H9 (cell line): ENCODE results near the gene NME5. TPM values are rescaled to one million over a fixed set of nuclear protein-coding genes. Genes with fewer than 3 reads are reported as not detected.

Experiments
- DNase-seq: peaks from one replicate; pipeline ENCODE4 v3.0.0-alpha.2; 2017
- H2AFZ ChIP-seq: one replicate; pipeline ENCODE4 v1.6.1; 2013; ENCODE audit warnings: mild to moderate bottlenecking, low read length, control low read depth, moderate library complexity
- H2AK5ac ChIP-seq: 2 replicates; pipeline ENCODE4 v1.6.1; 2013; ENCODE audit warnings: low read length, control low read depth, mixed read lengths; ENCODE audit not compliant: insufficient read length
- H2BK120ac ChIP-seq: one replicate; pipeline ENCODE4 v1.6.1; 2013; ENCODE audit warnings: low read depth, mild to moderate bottlenecking, low read length, control low read depth, inconsistent platforms; ENCODE audit not compliant: poor library complexity, severe bottlenecking
- H2BK12ac ChIP-seq: 2 replicates; pipeline ENCODE4 v1.6.1; 2013; ENCODE audit warnings: low read length, control low read depth, mixed read lengths, low read depth; ENCODE audit not compliant: insufficient read length
- H2BK15ac ChIP-seq: 2 replicates; pipeline ENCODE4 v1.6.1; 2013; ENCODE audit warnings: low read depth, low read length, control low read depth
- H2BK20ac ChIP-seq: one replicate; pipeline ENCODE4 v1.6.1; 2013; ENCODE audit warnings: low read depth, mild to moderate bottlenecking, low read length, control low read depth, inconsistent platforms; ENCODE audit not compliant: poor library complexity, severe bottlenecking
- H2BK5ac ChIP-seq: 2 replicates; pipeline ENCODE4 v1.6.1; 2013; ENCODE audit warnings: low read length, control low read depth, mixed read lengths; ENCODE audit not compliant: insufficient read length
- H3K14ac ChIP-seq: 2 replicates; pipeline ENCODE4 v1.6.1; 2013; ENCODE audit warnings: low read length, control low read depth; ENCODE audit not compliant: insufficient read depth
- H3K18ac ChIP-seq: 2 replicates; pipeline ENCODE4 v1.6.1; 2013; ENCODE audit warnings: low read depth, mild to moderate bottlenecking, mixed read lengths, low read length, control low read depth; ENCODE audit not compliant: insufficient read length
- H3K23ac ChIP-seq: 2 replicates; pipeline ENCODE4 v1.6.1; 2013; ENCODE audit warnings: low read length, control low read depth, mixed read lengths, low read depth; ENCODE audit not compliant: insufficient read length
- H3K23me2 ChIP-seq: 2 replicates; pipeline ENCODE4 v1.6.1; 2013; ENCODE audit warnings: low read depth, mild to moderate bottlenecking, mixed read lengths, low read length, control low read depth; ENCODE audit not compliant: insufficient read length, poor library complexity, severe bottlenecking
- H3K27ac ChIP-seq: 2 replicates; pipeline ENCODE4 v1.5.1; 2013; ENCODE audit warnings: low read length, control low read depth, mixed read lengths, low read depth; ENCODE audit not compliant: insufficient read length
- H3K27me3 ChIP-seq: 2 replicates; pipeline ENCODE4 v1.6.1; 2013; ENCODE audit warnings: low read length, control low read depth, inconsistent platforms; ENCODE audit not compliant: insufficient read depth
- H3K4ac ChIP-seq: 2 replicates; pipeline ENCODE4 v1.6.1; 2013; ENCODE audit warnings: low read depth, mild to moderate bottlenecking, control low read depth, inconsistent platforms, low read length, moderate library complexity
- H3K4me1 ChIP-seq: 2 replicates; pipeline ENCODE4 v1.6.1; 2013; ENCODE audit warnings: low read length, control low read depth, inconsistent platforms; ENCODE audit not compliant: insufficient read depth
- H3K4me2 ChIP-seq: 2 replicates; pipeline ENCODE4 v1.6.1; 2013; ENCODE audit warnings: low read length, control low read depth, mixed read lengths; ENCODE audit not compliant: insufficient read length, insufficient read depth
- H3K56ac ChIP-seq: 2 replicates; pipeline ENCODE4 v1.6.1; 2013; ENCODE audit warnings: low read depth, mild to moderate bottlenecking, mixed read lengths, low read length, control low read depth; ENCODE audit not compliant: insufficient read length
- H3K79me1 ChIP-seq: 2 replicates; pipeline ENCODE4 v1.6.1; 2013; ENCODE audit warnings: low read depth, mild to moderate bottlenecking, moderate library complexity, low read length, control low read depth, inconsistent platforms; ENCODE audit not compliant: insufficient read depth, poor library complexity, severe bottlenecking
- H3K79me2 ChIP-seq: 2 replicates; pipeline ENCODE4 v1.6.1; 2013; ENCODE audit warnings: low read length, control low read depth, inconsistent platforms; ENCODE audit not compliant: insufficient read depth
- H3K9ac ChIP-seq: 2 replicates; pipeline ENCODE4 v1.6.1; 2013; ENCODE audit warnings: low read length, control low read depth, mixed read lengths; ENCODE audit not compliant: insufficient read length; ENCODE audit errors: extremely low read depth
- H3K9me3 ChIP-seq: one replicate; pipeline ENCODE4 v1.6.1; 2013; ENCODE audit warnings: low read depth, low read length, inconsistent platforms; ENCODE audit not compliant: control insufficient read depth
- H3T11ph ChIP-seq: one replicate; pipeline ENCODE4 v1.6.1; 2013; ENCODE audit warnings: mild to moderate bottlenecking, low read length, control low read depth, inconsistent platforms
- H4K20me1 ChIP-seq: one replicate; pipeline ENCODE4 v1.6.1; 2013; ENCODE audit not compliant: control insufficient read depth, insufficient read length, insufficient read depth
- H4K5ac ChIP-seq: 2 replicates; pipeline ENCODE4 v1.6.1; 2013; ENCODE audit warnings: low read depth, mild to moderate bottlenecking, mixed read lengths, low read length, control low read depth; ENCODE audit not compliant: insufficient read length
- H4K8ac ChIP-seq: replicated peaks from 2 replicates; pipeline ENCODE4 v1.6.1; 2013; ENCODE audit warnings: low read length, control low read depth, mixed read lengths, low read depth; ENCODE audit not compliant: insufficient read length
- H4K91ac ChIP-seq: 2 replicates; pipeline ENCODE4 v1.6.1; 2013; ENCODE audit warnings: low read depth, mild to moderate bottlenecking, moderate library complexity, mixed read lengths, low read length, control low read depth; ENCODE audit not compliant: insufficient read length
- H3K27ac Mint-ChIP-seq, 3 experiments: 2 replicates in 2 of 3; 3 replicates in 1 of 3; pipeline ENCODE4 v1.8.0; 2020 to 2021; ENCODE audit warnings: mixed read lengths in 3 of 3, mild to moderate bottlenecking in 1 of 3, moderate library complexity in 1 of 3
- H3K27me3 Mint-ChIP-seq: 2 replicates; pipeline ENCODE4 v1.8.0; 2021; ENCODE audit warnings: low read depth, mild to moderate bottlenecking, moderate library complexity, mixed read lengths
- H3K36me3 Mint-ChIP-seq, 3 experiments: 2 replicates in 2 of 3; 3 replicates in 1 of 3; pipeline ENCODE4 v1.8.0; 2020 to 2021; ENCODE audit warnings: low read depth in 3 of 3, mixed read lengths in 3 of 3; ENCODE audit not compliant: insufficient read depth in 1 of 3
- H3K4me1 Mint-ChIP-seq, 2 experiments: 2 replicates each; pipeline ENCODE4 v1.8.0; 2020; ENCODE audit warnings: mixed read lengths in 2 of 2
- H3K4me3 Mint-ChIP-seq, 2 experiments: 2 replicates in 1 of 2; 3 replicates in 1 of 2; pipeline ENCODE4 v1.8.0; 2020 to 2021; ENCODE audit warnings: mild to moderate bottlenecking in 2 of 2, mixed read lengths in 2 of 2, moderate library complexity in 1 of 2
- H3K9me3 Mint-ChIP-seq, 2 experiments: 2 replicates in 1 of 2; 3 replicates in 1 of 2; pipeline ENCODE4 v1.8.0; 2020; ENCODE audit warnings: mild to moderate bottlenecking in 2 of 2, mixed read lengths in 2 of 2, moderate library complexity in 1 of 2
- CTCF ChIP-seq: fragments of 200-600 bp; sonication (generic); conservative IDR thresholded peaks from 3 replicates; pipeline ENCODE4 v1.8.0; 2021; ENCODE audit warnings: antibody characterized with exemption, mild to moderate bottlenecking
- WGBS: extraction: QIAGEN DNeasy Blood & Tissue Kit; methylation state at CpG from one replicate; pipeline ENCODE4 v1.1.7; 2013; ENCODE audit warnings: missing lambda C conversion rate, low lambda C conversion rate, mixed read lengths; ENCODE audit not compliant: insufficient read length; ENCODE audit errors: extremely low coverage; 5-methylcytosine and 5-hydroxymethylcytosine counted together
- total RNA-seq: library from RNA; stranded (reverse); gene quantifications from 2 replicates; pipeline ENCODE4 v1.2.1, GENCODE V29; 2021

NME5 gene
- total RNA-seq, 1 experiment from 2014 or later, result 0.96 TPM

DNA sequence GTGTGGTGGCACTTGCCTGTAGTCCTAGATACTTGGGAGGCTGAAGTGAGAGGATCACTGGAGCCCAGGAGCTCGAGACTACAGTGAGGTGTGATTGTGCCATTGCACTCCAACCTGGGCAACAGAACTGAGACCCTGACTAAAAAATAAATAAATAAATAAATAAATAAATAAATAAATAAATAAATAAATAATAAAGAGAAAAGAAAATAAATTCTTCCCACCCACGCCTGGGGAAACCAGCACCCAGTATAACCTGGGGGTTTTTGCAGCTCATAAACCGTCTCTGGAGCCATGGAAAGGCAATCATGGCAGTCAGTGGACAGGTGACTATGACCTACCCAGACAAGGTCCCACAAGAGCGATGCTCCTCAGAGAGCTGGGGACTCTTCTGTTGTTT, 47.5 kb downstream of the NME5 start:
- H3K9ac ChIP-seq, result no peak overlapping the region
- no peak overlapping the region; a peak in 1 of 7 replicates for H3K27ac Mint-ChIP-seq
- H3K4me1 ChIP-seq, result peaks cover 11% of the 10 kb centered on the region; the same call in 1 of the 2 replicates
- H3K4me2 ChIP-seq, result no peak overlapping the region
- H4K5ac ChIP-seq, result no peak overlapping the region
- no peak overlapping the region for H2AK5ac ChIP-seq
- no peak overlapping the region for H2BK15ac ChIP-seq
- H3K79me2 ChIP-seq, result no peaks in the 10 kb centered on the region
- H3K18ac ChIP-seq, result no peak overlapping the region
- H3K56ac ChIP-seq, result no peak overlapping the region
- H3K4ac ChIP-seq, result no peak overlapping the region
- H2BK12ac ChIP-seq, result no peak overlapping the region
- H3K9me3 ChIP-seq, result no peaks in the 10 kb centered on the region
- H3K4me1 Mint-ChIP-seq, result peaks cover 57% of the 10 kb centered on the region in 2 experiments
- DNase-seq, result no peak
- no peak overlapping the region for H2BK120ac ChIP-seq
- no peak overlapping the region for H3T11ph ChIP-seq
- no peak overlapping the region for H4K91ac ChIP-seq
- no peak overlapping the region for H3K27ac ChIP-seq
- H3K27me3 Mint-ChIP-seq, result peaks cover 90% of the 10 kb centered on the region
- no peak overlapping the region for H2BK5ac ChIP-seq
- no peaks in the 10 kb centered on the region for H4K20me1 ChIP-seq
- H3K36me3 Mint-ChIP-seq, result no peaks in the 10 kb centered on the region
- no peak overlapping the region for H3K23ac ChIP-seq
- H3K4me3 Mint-ChIP-seq, result no peak overlapping the region
- H3K23me2 ChIP-seq, result no peaks in the 10 kb centered on the region
- H2AFZ ChIP-seq, result no peak overlapping the region
- no peak for TF ChIP-seq CTCF
- WGBS, result no CpG with 5 or more reads among the region's 4 CpGs
- peaks cover 58% of the 10 kb centered on the region for H3K27me3 ChIP-seq
- H3K79me1 ChIP-seq, result no peaks in the 10 kb centered on the region
- H3K9me3 Mint-ChIP-seq, result no peaks in the 10 kb centered on the region; a peak in 1 of 5 replicates
- H3K14ac ChIP-seq, result no peak overlapping the region
- H2BK20ac ChIP-seq, result no peak overlapping the region
- no peak overlapping the region for H4K8ac ChIP-seq
